PFSK-1 (cell line): ENCODE data around the gene LDLRAP1.

Experiments used
- FOXP2 ChIP-seq: optimal IDR thresholded peaks from 2 replicates; pipeline ENCODE3; 2011; ENCODE audit warnings: borderline replicate concordance, control low read depth, inconsistent platforms; ENCODE audit not compliant: insufficient read depth; ENCODE audit errors: extremely low read length, extremely low read depth
- POLR2AphosphoS5 ChIP-seq: IDR thresholded peaks from 2 replicates; pipeline ENCODE4 v1.6.1; 2012; ENCODE audit warnings: low read depth, mild to moderate bottlenecking, control low read depth, low read length, moderate library complexity
- REST ChIP-seq, 2 experiments: IDR thresholded peaks; 2 replicates each; pipeline versions ENCODE4 v1.6.1 to v1.8.0; 2011 to 2012; ENCODE audit warnings: low read depth in 2 of 2, low read length in 2 of 2, control low read depth in 1 of 2, inconsistent platforms in 1 of 2, mild to moderate bottlenecking in 1 of 2, moderate library complexity in 1 of 2; ENCODE audit not compliant: insufficient read depth in 1 of 2
- SIN3A ChIP-seq: IDR thresholded peaks from 2 replicates; pipeline ENCODE4 v1.6.1; 2012; ENCODE audit warnings: mild to moderate bottlenecking, low read length, moderate library complexity, borderline replicate concordance; ENCODE audit not compliant: insufficient read depth
- TAF1 ChIP-seq: IDR thresholded peaks from 2 replicates; pipeline ENCODE4 v1.6.1; 2012; ENCODE audit warnings: low read length, control low read depth, borderline replicate concordance; ENCODE audit not compliant: insufficient read depth

The LDLRAP1 gene

GRCh38 chr1:25560788-25561187 is 17.4 kb downstream of the LDLRAP1 start:
- TF ChIP-seq SIN3A (no peak), POLR2AphosphoS5 (no peak), REST (IDR thresholded peaks at IDR 0.05; ENCODE audit: insufficient read depth in 1 of 2, low read depth in 2 of 2, low read length in 2 of 2) (no peak), FOXP2 (no peak), TAF1 (no peak)

- no peak for TF ChIP-seq FOXP2
- no peak for TF ChIP-seq SIN3A
- TF ChIP-seq REST (IDR thresholded peaks at IDR 0.05; ENCODE audit: insufficient read depth in 1 of 2, low read depth in 2 of 2, low read length in 2 of 2), result no peak
- no peak for TF ChIP-seq POLR2AphosphoS5
- TF ChIP-seq TAF1, result no peak
Measured at GRCh38 chr1:25561421-25562100, 18.2 kb downstream of the LDLRAP1 start.

GRCh38 chr1:25562101-25562927 is 18.9 kb downstream of the LDLRAP1 start:
- TF ChIP-seq SIN3A (no peak), TAF1 (no peak), REST (IDR thresholded peaks at IDR 0.05; ENCODE audit: insufficient read depth in 1 of 2, low read depth in 2 of 2, low read length in 2 of 2) (no peak), FOXP2 (no peak), POLR2AphosphoS5 (no peak)

GRCh38 chr1:25562928-25563283 is 19.5 kb downstream of the LDLRAP1 start:
- TF ChIP-seq SIN3A (no peak), REST (IDR thresholded peaks at IDR 0.05; ENCODE audit: insufficient read depth in 1 of 2, low read depth in 2 of 2, low read length in 2 of 2) (no peak), TAF1 (no peak), FOXP2 (no peak), POLR2AphosphoS5 (no peak)
